HL-60 (cell line): ENCODE results near the gene CCN2.

Experiments used
- DNase-seq, 2 experiments: peaks; one replicate each; pipeline ENCODE4 v3.0.0-alpha.2; 2010 to 2020; ENCODE audit warnings: low read depth in 1 of 2, low spot score in 1 of 2
- H3K27ac ChIP-seq: fragments of 250-450 bp; sonication (Bioruptor Pico); replicated peaks from 2 replicates; pipeline ENCODE4 v1.5.1; 2020; ENCODE audit warnings: mild to moderate bottlenecking, moderate library complexity
- H3K27me3 ChIP-seq: fragments of 250-450 bp; sonication (Bioruptor Pico); 2 replicates; pipeline ENCODE4 v1.5.1; 2021; ENCODE audit warnings: mild to moderate bottlenecking, moderate library complexity; ENCODE audit not compliant: insufficient read depth, poor library complexity, severe bottlenecking
- H3K4me3 ChIP-seq: replicated peaks from 2 replicates; pipeline ENCODE4 v1.5.1; 2011; ENCODE audit warnings: mild to moderate bottlenecking, control low read depth, low read length; ENCODE audit not compliant: insufficient read depth
- CTCF ChIP-seq: IDR thresholded peaks from one replicate; pipeline ENCODE4 v1.5.1; 2011; ENCODE audit warnings: low read length, control low read depth, inconsistent platforms; ENCODE audit not compliant: insufficient read depth
- GABPA ChIP-seq: IDR thresholded peaks from 2 replicates; pipeline ENCODE4 v1.6.1; 2012; ENCODE audit warnings: low read depth
- POLR2AphosphoS5 ChIP-seq: IDR thresholded peaks from 2 replicates; pipeline ENCODE4 v1.6.1; 2012; ENCODE audit warnings: low read depth
- SPI1 ChIP-seq: IDR thresholded peaks from 2 replicates; pipeline ENCODE4 v1.6.1; 2012; ENCODE audit warnings: low read depth, mild to moderate bottlenecking, borderline replicate concordance
- TF ChIP-seq, protein P1 (sequence below): IDR thresholded peaks from 2 replicates; pipeline ENCODE4 v1.6.1; 2012; ENCODE audit warnings: low read depth; ENCODE audit not compliant: insufficient replicate concordance

Gene CCN2

DNA sequence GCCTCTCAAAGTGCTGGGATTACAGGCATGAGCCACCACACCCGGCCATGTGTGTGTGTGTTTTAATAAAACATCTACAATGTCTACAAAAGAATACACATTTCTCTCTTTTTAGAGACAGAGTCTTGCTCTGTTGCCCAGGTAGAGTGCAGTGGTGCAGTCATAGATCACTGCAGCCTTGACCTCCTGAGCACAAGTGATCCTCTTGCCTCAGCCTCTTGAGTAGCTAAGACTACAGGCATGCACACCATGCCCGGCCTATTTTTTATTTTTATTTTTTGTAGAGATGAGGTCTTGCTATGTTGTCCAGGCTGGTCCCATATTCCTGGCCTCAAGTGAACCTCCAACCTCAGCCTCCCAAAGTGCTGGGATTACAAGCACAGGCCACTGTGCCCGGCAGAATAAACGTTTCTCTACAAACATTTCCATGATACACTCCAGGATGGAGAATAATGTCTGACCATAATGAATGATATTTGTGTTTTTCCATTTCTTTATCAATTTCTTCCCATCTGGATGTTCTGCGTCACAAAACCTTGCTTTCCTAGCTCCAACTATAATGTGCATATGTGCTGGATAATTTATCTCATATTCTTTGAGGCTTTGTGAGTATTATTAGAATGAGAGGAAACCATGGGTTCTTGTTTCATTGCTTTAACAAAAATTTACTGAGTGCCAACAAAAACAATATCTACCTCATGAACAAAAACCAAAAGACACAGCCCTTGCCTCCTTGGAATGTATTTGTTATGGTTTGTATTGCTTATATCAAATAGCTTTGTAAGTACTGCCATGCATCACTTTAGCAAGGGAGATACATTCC, 28.6 kb upstream of the CCN2 start:
- TF ChIP-seq GABPA (no peak), SPI1 (no peak), CTCF (no peak)
- TF ChIP-seq, protein P1, sequence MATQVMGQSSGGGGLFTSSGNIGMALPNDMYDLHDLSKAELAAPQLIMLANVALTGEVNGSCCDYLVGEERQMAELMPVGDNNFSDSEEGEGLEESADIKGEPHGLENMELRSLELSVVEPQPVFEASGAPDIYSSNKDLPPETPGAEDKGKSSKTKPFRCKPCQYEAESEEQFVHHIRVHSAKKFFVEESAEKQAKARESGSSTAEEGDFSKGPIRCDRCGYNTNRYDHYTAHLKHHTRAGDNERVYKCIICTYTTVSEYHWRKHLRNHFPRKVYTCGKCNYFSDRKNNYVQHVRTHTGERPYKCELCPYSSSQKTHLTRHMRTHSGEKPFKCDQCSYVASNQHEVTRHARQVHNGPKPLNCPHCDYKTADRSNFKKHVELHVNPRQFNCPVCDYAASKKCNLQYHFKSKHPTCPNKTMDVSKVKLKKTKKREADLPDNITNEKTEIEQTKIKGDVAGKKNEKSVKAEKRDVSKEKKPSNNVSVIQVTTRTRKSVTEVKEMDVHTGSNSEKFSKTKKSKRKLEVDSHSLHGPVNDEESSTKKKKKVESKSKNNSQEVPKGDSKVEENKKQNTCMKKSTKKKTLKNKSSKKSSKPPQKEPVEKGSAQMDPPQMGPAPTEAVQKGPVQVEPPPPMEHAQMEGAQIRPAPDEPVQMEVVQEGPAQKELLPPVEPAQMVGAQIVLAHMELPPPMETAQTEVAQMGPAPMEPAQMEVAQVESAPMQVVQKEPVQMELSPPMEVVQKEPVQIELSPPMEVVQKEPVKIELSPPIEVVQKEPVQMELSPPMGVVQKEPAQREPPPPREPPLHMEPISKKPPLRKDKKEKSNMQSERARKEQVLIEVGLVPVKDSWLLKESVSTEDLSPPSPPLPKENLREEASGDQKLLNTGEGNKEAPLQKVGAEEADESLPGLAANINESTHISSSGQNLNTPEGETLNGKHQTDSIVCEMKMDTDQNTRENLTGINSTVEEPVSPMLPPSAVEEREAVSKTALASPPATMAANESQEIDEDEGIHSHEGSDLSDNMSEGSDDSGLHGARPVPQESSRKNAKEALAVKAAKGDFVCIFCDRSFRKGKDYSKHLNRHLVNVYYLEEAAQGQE = no peak
- Histone ChIP-seq H3K27ac (no peak overlapping the region), H3K27me3 (no peaks in the 10 kb centered on the region), H3K4me3 (no peak overlapping the region)
- DNase-seq = no peak

- Histone ChIP-seq H3K27ac (no peak overlapping the region), H3K4me3 (no peak overlapping the region), H3K27me3 (no peaks in the 10 kb centered on the region)
- TF ChIP-seq POLR2AphosphoS5 (no peak), SPI1 (no peak), GABPA (no peak), CTCF (no peak)
- TF ChIP-seq, protein P1 = no peak
- DNase-seq = no peak
Observed at GRCh38 chr6:131978522-131978921, 27.4 kb upstream of the CCN2 start.

DNA sequence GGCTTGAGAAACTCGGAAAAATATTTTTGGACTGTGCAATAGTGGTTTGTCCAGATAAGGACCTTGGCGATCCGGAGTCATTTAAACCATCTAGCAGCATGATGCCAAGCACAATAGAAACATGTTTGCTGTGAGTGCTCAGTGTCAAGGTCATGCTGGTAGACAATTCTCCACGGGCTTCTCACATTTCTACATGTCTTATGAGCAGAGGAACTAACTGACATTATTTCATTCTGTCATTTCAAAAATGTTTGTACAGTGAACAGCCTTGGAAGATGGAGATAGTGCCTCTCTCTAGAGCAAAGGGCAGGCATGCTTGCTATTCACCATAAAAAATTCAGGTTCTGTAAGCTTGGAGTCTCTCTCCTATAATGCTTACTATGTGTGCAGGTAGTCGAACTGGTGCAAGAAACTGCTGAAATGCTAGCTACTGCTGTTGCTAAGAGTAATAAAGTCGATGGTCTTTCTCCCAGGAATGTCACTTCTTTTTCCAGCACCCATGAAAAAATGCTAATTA, 25.4 kb upstream of the CCN2 start:
- no peak for DNase-seq
- Histone ChIP-seq H3K27ac (no peak overlapping the region), H3K4me3 (no peak overlapping the region), H3K27me3 (no peaks in the 10 kb centered on the region)
- TF ChIP-seq POLR2AphosphoS5 (no peak), CTCF (no peak), GABPA (no peak), SPI1 (no peak)
- TF ChIP-seq, protein P1 = no peak
